Lung (tissue), 12 donors: ENCODE measurements around the gene ZNF768. TPM values are rescaled to one million over a fixed set of nuclear protein-coding genes. Genes with fewer than 3 reads are reported as not detected.

Experiments
- ATAC-seq: fragments of 200-7000 bp; cut with Tn5 transposase; one replicate; pipeline ENCODE4 v1.9.1; 2020; ENCODE audit warnings: moderate number of reproducible peaks; ENCODE audit not compliant: insufficient read depth, low FRiP score
- DNase-seq, 3 donors: peaks; one replicate each; pipeline ENCODE4 v3.0.0-alpha.2; 2013 to 2017
- H3K27ac ChIP-seq, 2 donors: one replicate each; pipeline ENCODE4 v1.5.1; 2013; ENCODE audit warnings: mild to moderate bottlenecking in 2 of 2, moderate library complexity in 2 of 2, control low read depth in 1 of 2, inconsistent platforms in 1 of 2, low read depth in 1 of 2, low read length in 1 of 2
- H3K27me3 ChIP-seq, 3 donors: one replicate each; pipeline ENCODE4 v1.5.1; 2013; ENCODE audit warnings: low read length in 2 of 3; ENCODE audit not compliant: control insufficient read depth in 3 of 3, insufficient read depth in 3 of 3
- H3K36me3 ChIP-seq, 4 donors: one replicate each; pipeline ENCODE4 v1.5.1; 2013; ENCODE audit warnings: low read length in 4 of 4, mild to moderate bottlenecking in 1 of 4, moderate library complexity in 1 of 4; ENCODE audit not compliant: control insufficient read depth in 4 of 4, insufficient read depth in 4 of 4
- H3K4me1 ChIP-seq, 5 donors: one replicate each; pipeline ENCODE4 v1.5.1; 2013; ENCODE audit warnings: low read length in 5 of 5, mild to moderate bottlenecking in 2 of 5, moderate library complexity in 1 of 5; ENCODE audit not compliant: control insufficient read depth in 5 of 5, insufficient read depth in 5 of 5
- H3K4me3 ChIP-seq: one replicate; pipeline ENCODE4 v1.5.1; 2013; ENCODE audit warnings: mild to moderate bottlenecking, control low read depth, moderate library complexity
- H3K9ac ChIP-seq, 2 donors: one replicate each; pipeline ENCODE4 v1.5.1; 2013; ENCODE audit warnings: low read length in 2 of 2, control low read depth in 1 of 2; ENCODE audit not compliant: insufficient read depth in 1 of 2
- H3K9me3 ChIP-seq, 4 donors: one replicate each; pipeline ENCODE4 v1.5.1; 2013; ENCODE audit warnings: low read length in 3 of 4, mild to moderate bottlenecking in 1 of 4, moderate library complexity in 1 of 4; ENCODE audit not compliant: control insufficient read depth in 4 of 4, insufficient read depth in 3 of 4
- WGBS, 2 donors: extraction: QIAGEN DNeasy Blood & Tissue Kit; methylation state at CpG; one replicate each; pipeline ENCODE4 v1.1.7; 2013; 5-methylcytosine and 5-hydroxymethylcytosine counted together
- polyA plus RNA-seq, 2 donors: library from polyadenylated mRNA; stranded (reverse); fragments of 200-250 nt; gene quantifications; one replicate each; pipeline ENCODE4 v1.2.1, GENCODE V29; 2013
- total RNA-seq, 2 donors: library from RNA; depleted of rRNA in 1 of 2; stranded (reverse); fragments of >200 nt in 1 of 2; gene quantifications; one replicate each; pipeline ENCODE4 v1.2.1, GENCODE V29; 2014 to 2021
- TF ChIP-seq, protein P1 (sequence below): IDR thresholded peaks from 2 replicates; pipeline ENCODE4 v1.5.1; 2012; ENCODE audit warnings: mild to moderate bottlenecking; ENCODE audit errors: control extremely low read depth, extremely low read depth
- donor health status: control.
- donor health status: control.
- donor health status: Bipolar disorder and iron deficiency.
- donor health status: healthy.
- donor health status: DM: yes; HTN: yes; CAD: no.

Gene ZNF768
- total and polyA plus RNA-seq, 4 donors, result 17.9 to 45.1 (median 27.0) TPM

GRCh38 chr16:30521873-30522641 lies 4.3 kb downstream of the ZNF768 start:
- Histone ChIP-seq H3K4me1 (peaks cover 0 to 9% (median 0%) of the 10 kb centered on the region in 5 donors), H3K4me3 (no peak overlapping the region), H3K9ac (peak overlapping the region in 1 of 2 donors; percentile 27), H3K27me3 (no peaks in the 10 kb centered on the region), H3K36me3 (peaks cover 0 to 18% (median 4%) of the 10 kb centered on the region in 4 donors), H3K9me3 (no peaks in the 10 kb centered on the region), H3K27ac (no peak overlapping the region)
- no peak for ATAC-seq
- TF ChIP-seq, protein P1, sequence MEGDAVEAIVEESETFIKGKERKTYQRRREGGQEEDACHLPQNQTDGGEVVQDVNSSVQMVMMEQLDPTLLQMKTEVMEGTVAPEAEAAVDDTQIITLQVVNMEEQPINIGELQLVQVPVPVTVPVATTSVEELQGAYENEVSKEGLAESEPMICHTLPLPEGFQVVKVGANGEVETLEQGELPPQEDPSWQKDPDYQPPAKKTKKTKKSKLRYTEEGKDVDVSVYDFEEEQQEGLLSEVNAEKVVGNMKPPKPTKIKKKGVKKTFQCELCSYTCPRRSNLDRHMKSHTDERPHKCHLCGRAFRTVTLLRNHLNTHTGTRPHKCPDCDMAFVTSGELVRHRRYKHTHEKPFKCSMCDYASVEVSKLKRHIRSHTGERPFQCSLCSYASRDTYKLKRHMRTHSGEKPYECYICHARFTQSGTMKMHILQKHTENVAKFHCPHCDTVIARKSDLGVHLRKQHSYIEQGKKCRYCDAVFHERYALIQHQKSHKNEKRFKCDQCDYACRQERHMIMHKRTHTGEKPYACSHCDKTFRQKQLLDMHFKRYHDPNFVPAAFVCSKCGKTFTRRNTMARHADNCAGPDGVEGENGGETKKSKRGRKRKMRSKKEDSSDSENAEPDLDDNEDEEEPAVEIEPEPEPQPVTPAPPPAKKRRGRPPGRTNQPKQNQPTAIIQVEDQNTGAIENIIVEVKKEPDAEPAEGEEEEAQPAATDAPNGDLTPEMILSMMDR, result no peak
- DNase-seq, result no peak
- WGBS, 2 donors, result 52 to 72% methylated on average over 11 of the region's 11 CpGs

DNA sequence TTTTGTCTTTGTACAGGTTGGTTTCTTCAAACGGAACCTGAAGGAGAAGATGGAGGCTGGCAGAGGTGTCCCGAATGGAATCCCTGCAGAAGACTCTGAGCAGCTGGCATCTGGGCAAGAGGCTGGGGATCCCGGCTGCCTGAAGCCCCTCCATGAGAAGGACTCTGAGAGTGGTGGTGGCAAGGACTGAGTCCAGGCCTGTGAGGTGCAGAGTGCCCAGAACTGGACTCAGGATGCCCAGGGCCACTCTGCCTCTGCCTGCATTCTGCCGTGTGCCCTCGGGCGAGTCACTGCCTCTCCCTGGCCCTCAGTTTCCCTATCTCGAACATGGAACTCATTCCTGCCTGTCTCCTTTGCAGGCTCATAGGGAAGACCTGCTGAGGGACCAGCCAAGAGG lies 4.9 kb downstream of the ZNF768 start:
- H3K36me3 ChIP-seq, result peaks cover 0 to 18% (median 4%) of the 10 kb centered on the region in 4 donors
- DNase-seq (no peak), ATAC-seq (no peak)
- no peaks in the 10 kb centered on the region for H3K27me3 ChIP-seq
- TF ChIP-seq, protein P1, result no peak
- H3K4me1 ChIP-seq, result peaks cover 0 to 9% (median 0%) of the 10 kb centered on the region in 5 donors
- H3K9ac ChIP-seq, result no peak overlapping the region
- no peak overlapping the region for H3K27ac ChIP-seq
- H3K9me3 ChIP-seq, result no peaks in the 10 kb centered on the region
- H3K4me3 ChIP-seq, result no peak overlapping the region
- WGBS, 2 donors, result 87 to 94% methylated on average over 7 of the region's 7 CpGs

DNA sequence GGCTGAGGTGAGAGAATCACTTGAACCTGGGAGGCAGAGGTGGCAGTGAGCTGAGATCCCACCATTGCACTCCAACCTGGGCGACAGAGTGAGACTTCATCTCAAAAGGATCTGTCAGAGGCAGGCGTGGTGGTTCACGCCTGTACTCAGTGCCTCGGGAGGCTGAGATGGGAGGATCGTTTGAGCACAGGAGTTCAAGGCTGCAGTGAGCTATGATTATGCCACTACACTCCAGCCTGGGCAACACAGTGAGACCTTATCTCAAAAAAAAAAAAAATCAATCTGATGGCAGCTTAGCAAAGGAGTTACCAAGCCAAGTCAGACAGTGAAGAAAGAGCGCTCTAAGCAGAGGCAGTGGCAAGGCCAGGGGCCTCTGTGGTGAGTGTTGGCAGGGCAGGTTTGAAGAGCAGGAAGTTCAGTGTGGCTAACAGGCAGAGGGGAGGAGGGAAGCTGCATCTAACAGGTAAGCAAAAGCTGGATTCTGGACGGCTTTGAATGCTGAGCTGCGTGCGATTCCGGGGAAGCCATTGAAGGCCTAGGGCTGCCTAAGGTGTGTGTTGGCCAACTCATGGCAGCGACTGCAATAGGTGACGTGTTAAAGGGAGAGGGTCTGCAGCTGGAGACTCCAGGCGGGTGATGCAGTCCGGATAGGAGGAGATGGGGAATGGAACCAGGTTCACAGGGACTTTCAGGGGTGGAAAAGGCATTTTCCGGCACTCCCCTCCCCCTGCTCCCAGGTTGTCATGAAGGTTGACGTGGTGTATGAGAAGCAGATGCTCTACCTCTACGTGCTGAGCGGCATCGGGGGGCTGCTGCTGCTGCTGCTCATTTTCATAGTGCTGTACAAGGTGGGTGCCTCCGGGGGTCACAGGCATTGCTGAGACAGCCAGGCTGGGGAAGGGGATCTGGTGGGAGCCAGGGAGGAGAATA lies 7.0 kb downstream of the ZNF768 start:
- no peak overlapping the region for H3K9ac ChIP-seq
- TF ChIP-seq, protein P1, result no peak
- H3K4me3 ChIP-seq, result no peak overlapping the region
- peaks cover 0 to 6% (median 0%) of the 10 kb centered on the region in 5 donors for H3K4me1 ChIP-seq
- H3K9me3 ChIP-seq, result no peaks in the 10 kb centered on the region
- peak overlapping the region in 1 of 2 donors; percentile 20 for H3K27ac ChIP-seq
- ATAC-seq (no peak), DNase-seq (no peak)
- H3K27me3 ChIP-seq, result no peaks in the 10 kb centered on the region
- WGBS, 2 donors, result 89 to 94% methylated on average over 20 of the region's 20 CpGs
- peaks cover 0 to 15% (median under 1%) of the 10 kb centered on the region in 4 donors for H3K36me3 ChIP-seq
